GM10266 (cell line): ENCODE results near the gene CIDEB.
A peak's percentile ranks its signal among the peaks of the same experiment; 100 is the strongest.

Source experiments
- DNase-seq: peaks from one replicate; pipeline ENCODE4 v3.0.0; 2012; ENCODE audit errors: extremely low spot score
- TF ChIP-seq, protein P1 (sequence below): IDR thresholded peaks from 2 replicates; pipeline ENCODE4 v1.5.1; 2012; ENCODE audit warnings: mild to moderate bottlenecking, low read depth; ENCODE audit not compliant: control insufficient read depth, insufficient read depth; ENCODE audit errors: missing control alignments

The CIDEB gene

GRCh38 chr14:24348186-24348585 is 40.4 kb upstream of the CIDEB start:
- TF ChIP-seq, protein P1, sequence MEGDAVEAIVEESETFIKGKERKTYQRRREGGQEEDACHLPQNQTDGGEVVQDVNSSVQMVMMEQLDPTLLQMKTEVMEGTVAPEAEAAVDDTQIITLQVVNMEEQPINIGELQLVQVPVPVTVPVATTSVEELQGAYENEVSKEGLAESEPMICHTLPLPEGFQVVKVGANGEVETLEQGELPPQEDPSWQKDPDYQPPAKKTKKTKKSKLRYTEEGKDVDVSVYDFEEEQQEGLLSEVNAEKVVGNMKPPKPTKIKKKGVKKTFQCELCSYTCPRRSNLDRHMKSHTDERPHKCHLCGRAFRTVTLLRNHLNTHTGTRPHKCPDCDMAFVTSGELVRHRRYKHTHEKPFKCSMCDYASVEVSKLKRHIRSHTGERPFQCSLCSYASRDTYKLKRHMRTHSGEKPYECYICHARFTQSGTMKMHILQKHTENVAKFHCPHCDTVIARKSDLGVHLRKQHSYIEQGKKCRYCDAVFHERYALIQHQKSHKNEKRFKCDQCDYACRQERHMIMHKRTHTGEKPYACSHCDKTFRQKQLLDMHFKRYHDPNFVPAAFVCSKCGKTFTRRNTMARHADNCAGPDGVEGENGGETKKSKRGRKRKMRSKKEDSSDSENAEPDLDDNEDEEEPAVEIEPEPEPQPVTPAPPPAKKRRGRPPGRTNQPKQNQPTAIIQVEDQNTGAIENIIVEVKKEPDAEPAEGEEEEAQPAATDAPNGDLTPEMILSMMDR: no peak
- no peak for DNase-seq

- no peak for DNase-seq
- TF ChIP-seq, protein P1: no peak
Observed at GRCh38 chr14:24347134-24347533, 39.4 kb upstream of the CIDEB start.

GRCh38 chr14:24343795-24344660 is 36.3 kb upstream of the CIDEB start:
- no peak for DNase-seq
- TF ChIP-seq, protein P1: no peak

GRCh38 chr14:24342889-24343288 is 35.1 kb upstream of the CIDEB start:
- TF ChIP-seq, protein P1: no peak
- DNase-seq: no peak

DNA sequence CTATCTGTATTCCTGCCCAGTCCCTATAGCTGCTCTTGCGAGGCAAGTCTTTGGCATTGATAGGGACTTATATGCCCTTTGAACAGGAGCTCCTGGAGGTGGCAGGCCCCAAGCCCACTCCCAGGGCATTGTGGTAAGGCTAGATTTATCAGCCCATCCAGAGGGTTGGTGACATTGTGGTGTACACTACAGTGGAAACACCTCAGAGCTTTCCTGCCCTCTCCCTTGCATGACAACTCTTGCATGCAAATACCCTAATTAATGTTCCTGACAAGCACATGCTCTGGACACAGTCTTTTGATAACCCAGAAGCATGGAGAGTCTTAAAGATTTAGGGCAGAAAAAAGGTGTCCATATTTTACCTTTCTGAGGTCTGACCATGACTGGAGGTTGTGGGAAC is 32.8 kb upstream of the CIDEB start:
- TF ChIP-seq, protein P1: no peak

GRCh38 chr14:24339284-24340151 is 31.7 kb upstream of the CIDEB start, which contains the start of gene RIPK3:
RIPK3 (minus strand) TSS chr14:24339991; CDS start chr14:24339826, 165 bp downstream.
- DNase-seq: peak; percentile 79
- TF ChIP-seq, protein P1: no peak

More for the DNA sequence above, 32.8 kb upstream of the CIDEB start:
- DNase-seq: no peak
